A549 (cell line): Measurements from ENCODE around the gene PRDM10. TPM values are rescaled to one million over a fixed set of nuclear protein-coding genes. Genes with fewer than 3 reads are reported as not detected.

ENCODE experiments used
- ATAC-seq, 2 experiments: fragments of 200-7000 bp in 1 of 2; fragments of >200 bp in 1 of 2; cut with Nextera tagmentation in 1 of 2; cut with Tn5 transposase in 1 of 2; 3 replicates each; pipeline versions ENCODE4 v1.8.0 to v1.9.1; 2018 to 2020; ENCODE audit warnings: mild to moderate bottlenecking in 1 of 2, moderate library complexity in 1 of 2
- CTCF ChIA-PET: fragments of 300-600 bp; sonication (Branson Sonifier 250); formaldehyde crosslinking; extraction: SDS; loops from one replicate; lab custom pipeline; 2021; ENCODE audit warnings: antibody characterized with exemption, inconsistent platforms; lab: Yijun Ruan, JAX
- POLR2A ChIA-PET: fragments of 350-600 bp; formaldehyde crosslinking; extraction: SDS; loops from one replicate; lab custom pipeline; 2021; ENCODE audit warnings: antibody characterized with exemption, inconsistent platforms; lab: Yijun Ruan, JAX
- DNase-seq, 2 experiments: peaks; one replicate each; pipeline versions ENCODE4 v3.0.0 to v3.0.0-alpha.2; 2011 to 2016; ENCODE audit warnings: low read depth in 1 of 2, low spot score in 1 of 2
- FAIRE-seq: peaks from 2 replicates; lab custom pipeline; 2011; peaks lifted over from hg19 to GRCh38; lab: Jason Lieb, UNC
- H3K27ac ChIP-seq, 2 experiments: fragments of >200 bp; sonication (Bioruptor Twin); formaldehyde crosslinking; 3 replicates each; pipeline ENCODE4 v1.5.1; 2016 to 2017
- H3K4me1 ChIP-seq: fragments of >200 bp; sonication (Bioruptor Twin); formaldehyde crosslinking; 3 replicates; pipeline ENCODE4 v1.6.1; 2016
- H3K4me2 ChIP-seq: fragments of >200 bp; sonication (Bioruptor Twin); formaldehyde crosslinking; 3 replicates; pipeline ENCODE4 v1.6.1; 2016
- H3K4me3 ChIP-seq: fragments of >200 bp; sonication (Bioruptor Twin); formaldehyde crosslinking; 3 replicates; pipeline ENCODE4 v1.5.1; 2016
- H3K9me3 ChIP-seq: fragments of >200 bp; sonication (Bioruptor Twin); formaldehyde crosslinking; 3 replicates; pipeline ENCODE4 v1.6.1; 2016
- BHLHE40 ChIP-seq: IDR thresholded peaks from 2 replicates; pipeline ENCODE4 v1.6.1; 2012; ENCODE audit warnings: low read depth, low read length, inconsistent platforms
- CBX2 ChIP-seq: fragments of 200-600 bp; sonication (generic); IDR thresholded peaks from 2 replicates; pipeline ENCODE4 v1.6.1; 2016; ENCODE audit warnings: low read depth, mild to moderate bottlenecking, borderline replicate concordance
- EHF ChIP-seq: fragments of 250-450 bp; sonication (Bioruptor Pico); IDR thresholded peaks from 2 replicates; pipeline ENCODE4 v1.5.0; 2020; ENCODE audit warnings: mild to moderate bottlenecking
- EP300 ChIP-seq, 2 experiments: fragments of >200 bp; sonication (Bioruptor Twin); formaldehyde crosslinking; IDR thresholded peaks; 2 replicates in 1 of 2; 3 replicates in 1 of 2; pipeline ENCODE4 v1.6.1; 2016 to 2017
- GATA3 ChIP-seq: IDR thresholded peaks from 2 replicates; pipeline ENCODE4 v1.6.1; 2012; ENCODE audit warnings: borderline replicate concordance
- HMGXB4 ChIP-seq: fragments of 250-450 bp; sonication (Bioruptor Pico); IDR thresholded peaks from 2 replicates; pipeline ENCODE4 v1.5.0; 2021; ENCODE audit warnings: mild to moderate bottlenecking, moderate library complexity, borderline replicate concordance
- HOXB13 ChIP-seq: fragments of 250-450 bp; sonication (Bioruptor Pico); IDR thresholded peaks from 2 replicates; pipeline ENCODE4 v1.5.0; 2020; ENCODE audit warnings: low read depth, mild to moderate bottlenecking, moderate library complexity
- JUNB ChIP-seq: fragments of >200 bp; sonication (Bioruptor Twin); formaldehyde crosslinking; IDR thresholded peaks from 2 replicates; pipeline ENCODE4 v1.6.1; 2016
- KDM5A ChIP-seq: fragments of 200-600 bp; sonication (generic); IDR thresholded peaks from 2 replicates; pipeline ENCODE4 v1.6.1; 2016; ENCODE audit warnings: antibody characterized with exemption, mild to moderate bottlenecking
- MAFK ChIP-seq: fragments of 450-650 bp; IDR thresholded peaks from 2 replicates; pipeline ENCODE4 v1.6.1; 2014; ENCODE audit not compliant: partially characterized antibody
- MAX ChIP-seq: IDR thresholded peaks from 2 replicates; pipeline ENCODE4 v1.6.1; 2012
- MYC ChIP-seq: IDR thresholded peaks from 2 replicates; pipeline ENCODE4 v1.6.1; 2012; ENCODE audit warnings: mild to moderate bottlenecking, inconsistent platforms, low read length, improper control_type of control experiment, borderline replicate concordance
- PBX3 ChIP-seq: IDR thresholded peaks from 2 replicates; pipeline ENCODE4 v1.6.1; 2012
- POLR2A ChIP-seq: IDR thresholded peaks from 2 replicates; pipeline ENCODE4 v1.6.1; 2012; ENCODE audit warnings: mild to moderate bottlenecking, low read length
- POLR2AphosphoS2 ChIP-seq: conservative IDR thresholded peaks from 2 replicates; pipeline ENCODE4 v1.6.1; 2012; ENCODE audit warnings: low read length, improper control_type of control experiment, inconsistent platforms
- RAD21 ChIP-seq, 2 experiments: fragments of >200 bp in 1 of 2; sonication (Bioruptor Twin) in 1 of 2; formaldehyde crosslinking in 1 of 2; IDR thresholded peaks in 1 of 2; conservative IDR thresholded peaks in 1 of 2; 2 replicates in 1 of 2; 3 replicates in 1 of 2; pipeline ENCODE4 v1.6.1; 2012 to 2018; ENCODE audit warnings: inconsistent platforms in 1 of 2
- RCOR1 ChIP-seq: fragments of 150-350 bp; IDR thresholded peaks from 2 replicates; pipeline ENCODE4 v1.6.1; 2014; ENCODE audit warnings: antibody characterized with exemption, low read length, low read depth
- RNF2 ChIP-seq: fragments of 200-600 bp; sonication (generic); IDR thresholded peaks from 2 replicates; pipeline ENCODE4 v1.6.1; 2016; ENCODE audit warnings: low read depth, mild to moderate bottlenecking, antibody characterized with exemption, moderate library complexity, borderline replicate concordance
- ZSCAN20 ChIP-seq: fragments of 250-450 bp; sonication (Bioruptor Pico); IDR thresholded peaks from 2 replicates; pipeline ENCODE4 v1.8.0; 2022; ENCODE audit warnings: mild to moderate bottlenecking, moderate library complexity
- WGBS: methylation state at CpG from one replicate; pipeline ENCODE4 v1.1.6; 2017; ENCODE audit errors: missing lambda C conversion rate; 5-methylcytosine and 5-hydroxymethylcytosine counted together
- polyA plus RNA-seq, 4 experiments: library from polyadenylated mRNA; depleted of rRNA in 3 of 4; stranded (reverse); fragments of >200 nt; fragmentation: RNase III in 1 of 4; extraction: RNeasy Plus Mini Kit Qiagen cat#74134 plus additional on column Dnase treatment in 1 of 4; gene quantifications; 2 replicates in 3 of 4; 3 replicates in 1 of 4; pipeline ENCODE4 v1.2.3, GENCODE V29; 2011 to 2017

The PRDM10 gene
- polyA plus RNA-seq, 2 of the 4 experiments (the other 2 are of a cell fraction): 3.1 to 4.0 TPM

- no peak for FAIRE-seq
These were observed 85.4 kb downstream of the PRDM10 start for GRCh38 chr11:129917231-129917630.

GRCh38 chr11:129911298-129911697 lies 91.3 kb downstream of the PRDM10 start:
- ChIA-PET POLR2A (no interaction called here), CTCF (interaction anchor here (2.4 kb wide), 1 partner anchor 12 kb away, joined by 6 read pairs; no protein-coding TSS in a partner anchor)
- 60% methylated on average over 3 of the region's 3 CpGs for WGBS
- Histone ChIP-seq H3K4me3 (no peak overlapping the region), H3K4me2 (no peak overlapping the region), H3K27ac (no peak overlapping the region), H3K9me3 (no peaks in the 10 kb centered on the region)
- FAIRE-seq (no peak), ATAC-seq (no peak)
- TF ChIP-seq MAFK: no peak
- TF ChIP-seq, all 56 proteins: peak for 0
- no peak for DNase-seq
- H3K4me1 ChIP-seq: no peaks in the 10 kb centered on the region

More at GRCh38 chr11:129917231-129917630, 85.4 kb downstream of the PRDM10 start:
- no peak overlapping the region for H3K4me3 ChIP-seq
- ChIA-PET POLR2A (no interaction called here), CTCF (interaction anchor here (2.0 kb wide), 1 partner anchor 215 kb away, joined by 5 read pairs; no protein-coding TSS in a partner anchor)
- H3K9me3 ChIP-seq: no peaks in the 10 kb centered on the region
- no peak overlapping the region for H3K4me2 ChIP-seq
- ATAC-seq (no peak), DNase-seq (no peak)
- H3K4me1 ChIP-seq: no peaks in the 10 kb centered on the region
- TF ChIP-seq PBX3 (no peak), ZSCAN20 (CRISPR knock-in tag) (no peak), RAD21 (conservative IDR thresholded peaks at IDR 0.05 in 1 of 2, IDR thresholded peaks at IDR 0.05 in 1 of 2) (no peak), RNF2 (no peak), POLR2AphosphoS2 (no peak), BHLHE40 (no peak), POLR2A (no peak), GATA3 (no peak)
- WGBS: 78% methylated on average over 2 of the region's 2 CpGs
- no peak overlapping the region for H3K27ac ChIP-seq

- no peak overlapping the region for H3K27ac ChIP-seq
- ATAC-seq: no peak
- ChIA-PET CTCF (interaction anchor here (2.4 kb wide), 1 partner anchor 13 kb away, joined by 6 read pairs; no protein-coding TSS in a partner anchor), POLR2A (no interaction called here)
- no peaks in the 10 kb centered on the region for H3K9me3 ChIP-seq
- no peak for DNase-seq
- no peaks in the 10 kb centered on the region for H3K4me1 ChIP-seq
- WGBS: 78% methylated on average over 6 of the region's 7 CpGs
- no peak overlapping the region for H3K4me2 ChIP-seq
- H3K4me3 ChIP-seq: no peak overlapping the region
- no peak for TF ChIP-seq MAX
- TF ChIP-seq PBX3: no peak
- no peak for TF ChIP-seq HOXB13 (CRISPR knock-in tag)
- no peak for TF ChIP-seq EP300 (IDR thresholded peaks at IDR 0.05)
- TF ChIP-seq EHF: no peak
- TF ChIP-seq RCOR1: no peak
- no peak for TF ChIP-seq HMGXB4 (CRISPR knock-in tag)
- TF ChIP-seq MYC: no peak
- TF ChIP-seq BHLHE40: no peak
- no peak for TF ChIP-seq CBX2
- TF ChIP-seq KDM5A: no peak
- TF ChIP-seq RNF2: no peak
- TF ChIP-seq JUNB: no peak
- no peak for TF ChIP-seq RAD21 (conservative IDR thresholded peaks at IDR 0.05 in 1 of 2, IDR thresholded peaks at IDR 0.05 in 1 of 2)
- FAIRE-seq: no peak
These were observed 92.3 kb downstream of the PRDM10 start for GRCh38 chr11:129910360-129910759.
